Gastroesophageal sphincter (tissue), 4 donors: ENCODE results near the gene CLEC2L. TPM values are rescaled to one million over a fixed set of nuclear protein-coding genes. Genes with fewer than 3 reads are reported as not detected.

ENCODE experiments used
- ATAC-seq: fragments of 150-250 bp; one replicate; pipeline ENCODE4 v1.9.1; 2016; ENCODE audit warnings: mild to moderate bottlenecking, moderate library complexity
- H3K27ac ChIP-seq, 4 donors: fragments of 200-600 bp; sonication (generic) in 3 of 4; 1 replicate in 3 of 4; 2 replicates in 1 of 4; pipeline ENCODE4 v1.5.1; 2016 to 2019
- H3K27me3 ChIP-seq: fragments of 200-600 bp; sonication (generic); one replicate; pipeline ENCODE4 v1.5.1; 2019
- H3K36me3 ChIP-seq, 2 donors: fragments of 200-600 bp; sonication (generic); one replicate each; pipeline ENCODE4 v1.5.1; 2019; ENCODE audit warnings: control low read depth in 1 of 2
- H3K4me1 ChIP-seq, 3 donors: fragments of 200-600 bp; sonication (generic); 1 replicate in 2 of 3; 2 replicates in 1 of 3; pipeline ENCODE4 v1.5.1; 2016 to 2019; ENCODE audit warnings: control low read depth in 2 of 3
- H3K4me3 ChIP-seq, 2 donors: fragments of 200-600 bp; sonication (generic); one replicate each; pipeline ENCODE4 v1.5.1; 2019; ENCODE audit warnings: mild to moderate bottlenecking in 1 of 2, moderate library complexity in 1 of 2
- H3K9me3 ChIP-seq, 3 donors: fragments of 200-600 bp; sonication (generic); one replicate each; pipeline ENCODE4 v1.5.1; 2017 to 2019; ENCODE audit warnings: control low read depth in 2 of 3
- CTCF ChIP-seq, 4 experiments: fragments of 200-600 bp in 2 of 4; fragments of 450-650 bp in 2 of 4; sonication (generic) in 1 of 4; IDR thresholded peaks; one replicate each; pipeline ENCODE4 v1.5.1; 2017 to 2019; ENCODE audit warnings: antibody characterized with exemption in 4 of 4, mild to moderate bottlenecking in 2 of 4, moderate library complexity in 2 of 4
- EP300 ChIP-seq: sonication (generic); formaldehyde crosslinking; IDR thresholded peaks from one replicate; pipeline ENCODE4 v1.6.1; 2017; ENCODE audit warnings: antibody characterized with exemption, mild to moderate bottlenecking
- POLR2A ChIP-seq, 2 donors: fragments of 450-650 bp; IDR thresholded peaks; one replicate each; pipeline ENCODE4 v1.6.1; 2017; ENCODE audit warnings: antibody characterized with exemption in 2 of 2, mild to moderate bottlenecking in 2 of 2, moderate library complexity in 1 of 2
- POLR2AphosphoS5 ChIP-seq: sonication (generic); formaldehyde crosslinking; IDR thresholded peaks from one replicate; pipeline ENCODE4 v1.6.1; 2017; ENCODE audit warnings: antibody characterized with exemption
- WGBS, 2 donors: methylation state at CpG; one replicate each; pipeline ENCODE4 v1.1.5; 2018; ENCODE audit warnings: low coverage in 1 of 2; 5-methylcytosine and 5-hydroxymethylcytosine counted together
- total RNA-seq, 4 donors: library from RNA; depleted of rRNA; stranded (reverse); fragments of >200 nt; gene quantifications; one replicate each; pipeline ENCODE4 v1.1.0, GENCODE V29; 2016

The CLEC2L gene
- total RNA-seq, 4 donors from 2014 or later = 0.39 TPM; not detected in 3

DNA sequence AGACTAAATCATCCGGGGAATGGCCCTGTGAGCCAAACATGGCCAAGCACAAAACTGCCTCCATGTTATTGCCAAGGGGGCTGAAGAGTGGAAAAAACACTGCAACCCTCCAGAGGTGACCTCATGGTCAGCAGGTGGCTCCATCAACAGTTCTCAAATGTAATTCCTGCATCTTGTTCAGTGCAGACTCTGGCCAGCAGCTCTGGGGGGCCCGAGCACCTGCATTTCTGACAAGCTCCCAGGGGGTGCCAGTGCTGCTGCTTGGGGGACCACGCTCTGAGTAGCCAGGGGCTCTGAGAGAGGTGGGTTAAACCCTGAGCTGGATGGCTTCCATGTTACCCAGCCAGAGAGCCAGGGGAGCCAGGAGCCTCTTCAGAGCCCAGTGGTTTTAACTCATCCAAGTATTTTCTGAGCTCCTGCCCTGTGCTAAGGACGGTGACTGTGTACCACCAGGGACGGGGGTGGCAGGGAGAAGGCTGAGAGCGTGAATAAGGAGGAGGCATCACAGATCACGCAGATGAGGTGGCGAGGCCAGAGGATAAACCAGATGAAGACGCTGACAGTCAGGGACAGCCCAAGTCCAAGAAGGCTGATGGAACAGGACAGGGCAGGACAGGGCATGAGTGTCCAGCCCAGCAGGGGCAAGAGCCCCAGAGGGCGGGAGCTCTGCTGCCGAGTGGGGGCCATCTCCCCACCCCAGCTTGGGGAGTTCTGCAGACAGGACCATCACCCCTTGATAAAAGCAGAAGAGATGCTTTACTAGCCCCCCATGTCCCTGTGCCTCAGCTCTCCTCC, 52.9 kb downstream of the CLEC2L start:
- H3K27me3 ChIP-seq = no peaks in the 10 kb centered on the region
- no peaks in the 10 kb centered on the region for H3K4me1 ChIP-seq
- H3K36me3 ChIP-seq = peaks cover 0 to 96% of the 10 kb centered on the region in 2 donors
- no peak for TF ChIP-seq POLR2A (IDR thresholded peaks at IDR 0.05)
- no peak for TF ChIP-seq CTCF (IDR thresholded peaks at IDR 0.05)
- no peak for TF ChIP-seq EP300
- no peak for TF ChIP-seq POLR2AphosphoS5
- H3K4me3 ChIP-seq = no peak overlapping the region
- 84 to 90% methylated on average over 3 to 4 of the region's 11 CpGs for whole genome bisulfite sequencing, 2 donors
- no peak overlapping the region for H3K27ac ChIP-seq
- no peaks in the 10 kb centered on the region for H3K9me3 ChIP-seq
- no peak for ATAC-seq

- no peak overlapping the region for H3K27ac ChIP-seq
- H3K9me3 ChIP-seq = no peaks in the 10 kb centered on the region
- no peaks in the 10 kb centered on the region for H3K27me3 ChIP-seq
- 100% methylated on average over 2 of the region's 3 CpGs; no CpG with 5 or more reads in 1 of the 2 donors for WGBS, 2 donors
- H3K36me3 ChIP-seq = peaks cover 0 to 96% of the 10 kb centered on the region in 2 donors
- no peak for TF ChIP-seq POLR2A (IDR thresholded peaks at IDR 0.05)
- no peak for TF ChIP-seq EP300
- no peak for TF ChIP-seq POLR2AphosphoS5
- no peak for TF ChIP-seq CTCF (IDR thresholded peaks at IDR 0.05)
- ATAC-seq = no peak
- peaks cover 0 to 10% (median 0%) of the 10 kb centered on the region in 3 donors for H3K4me1 ChIP-seq
- H3K4me3 ChIP-seq = no peak overlapping the region
Measured at GRCh38 chr7:139580435-139580834, 57.0 kb downstream of the CLEC2L start.

- TF ChIP-seq POLR2A (IDR thresholded peaks at IDR 0.05) (no peak), POLR2AphosphoS5 (no peak), CTCF (IDR thresholded peaks at IDR 0.05) (no peak), EP300 (no peak)
- Histone ChIP-seq H3K9me3 (no peaks in the 10 kb centered on the region), H3K27me3 (no peaks in the 10 kb centered on the region), H3K27ac (no peak overlapping the region), H3K4me3 (no peak overlapping the region), H3K36me3 (peaks cover 0 to 92% of the 10 kb centered on the region in 2 donors), H3K4me1 (peaks cover 0 to 10% (median 0%) of the 10 kb centered on the region in 3 donors)
- no peak for ATAC-seq
- 87 to 95% methylated on average over 5 to 8 of the region's 14 CpGs for WGBS, 2 donors
Measured at GRCh38 chr7:139582130-139582650, 58.7 kb downstream of the CLEC2L start.

DNA sequence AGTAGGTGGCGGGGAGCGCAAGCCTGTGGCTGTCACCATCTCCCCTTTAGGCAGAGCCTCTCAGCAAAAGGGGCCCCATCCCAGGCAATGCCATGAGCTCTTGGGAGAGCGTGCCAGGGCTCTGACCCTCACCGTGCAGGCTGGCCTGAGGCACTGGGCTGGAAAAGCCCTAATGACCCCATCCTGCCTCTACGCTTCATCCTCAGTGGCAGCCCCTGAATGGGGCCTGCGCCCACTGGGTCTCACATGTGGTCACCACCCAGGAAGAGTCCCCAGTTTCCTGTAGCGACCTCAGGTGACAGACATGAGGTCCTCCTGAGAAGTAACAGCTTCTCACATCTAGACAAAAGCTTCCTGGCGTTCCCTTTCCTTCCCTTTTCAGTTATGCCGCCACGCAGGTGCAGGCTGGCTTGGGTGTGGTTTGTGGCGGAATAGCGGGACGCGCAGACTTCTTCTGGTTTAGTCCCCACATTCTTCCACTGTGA, 59.2 kb downstream of the CLEC2L start:
- WGBS, 2 donors = 100% methylated on average over 2 of the region's 14 CpGs; no CpG with 5 or more reads in 1 of the 2 donors
- no peak for ATAC-seq

More for the DNA sequence above, 59.2 kb downstream of the CLEC2L start:
- TF ChIP-seq EP300 (no peak), CTCF (IDR thresholded peaks at IDR 0.05) (no peak), POLR2A (IDR thresholded peaks at IDR 0.05) (no peak), POLR2AphosphoS5 (no peak)
- H3K27ac ChIP-seq = no peak overlapping the region
- H3K4me1 ChIP-seq = peaks cover 0 to 10% (median 0%) of the 10 kb centered on the region in 3 donors
- peaks cover 0 to 90% of the 10 kb centered on the region in 2 donors for H3K36me3 ChIP-seq
- no peak overlapping the region for H3K4me3 ChIP-seq
- no peaks in the 10 kb centered on the region for H3K9me3 ChIP-seq
- H3K27me3 ChIP-seq = no peaks in the 10 kb centered on the region
